ENCODE measurements around the gene PASK. TPM values are rescaled to one million over a fixed set of nuclear protein-coding genes. Genes with fewer than 3 reads are reported as not detected.
A peak's percentile ranks its signal among the peaks of the same experiment; 100 is the strongest.
"Not testable (repeated sequence)": the region's sequence is repeated elsewhere in the genome, so short reads cannot be mapped to it uniquely, and the experiment has no call there.

Gene PASK
- 57.1 and 60.4 TPM in 2 replicates for total RNA-seq
- long read RNA-seq, full-length matches to known transcripts = 13 of 24 reads
- long read RNA-seq, partial matches to known transcripts = 8 of 24 reads
- long read RNA-seq, other reads (novel, unspliced or antisense) = 3 of 24 reads

- H3K4me3 Mint-ChIP-seq (ENCODE audit: low read depth) = peak within 1 kb of the TSS; percentile 91
- H3K27ac Mint-ChIP-seq = peak within 1 kb of the TSS; percentile 96
- peaks cover 2% of the 10 kb centered on the region for H3K36me3 Mint-ChIP-seq (ENCODE audit: insufficient read depth)
- H3K9me3 Mint-ChIP-seq (ENCODE audit: low read depth) = no peaks in the 10 kb centered on the region
- H3K4me1 Mint-ChIP-seq (ENCODE audit: low read depth) = peaks cover 22% of the 10 kb centered on the region
- DNase-seq (ENCODE audit: low spot score, unreplicated experiment) = peak; percentile 88
- H3K27me3 Mint-ChIP-seq = no peaks in the 10 kb centered on the region
- TF ChIP-seq CTCF (IDR thresholded peaks at IDR 0.05; ENCODE audit: unreplicated experiment) = no peak
Measured at GRCh38 chr2:241148891-241149674, at the start of gene PASK. TSS of gene PASK (minus strand) at chr2:241149472. CDS start at chr2:241143032, 6,440 bp downstream.

DNA sequence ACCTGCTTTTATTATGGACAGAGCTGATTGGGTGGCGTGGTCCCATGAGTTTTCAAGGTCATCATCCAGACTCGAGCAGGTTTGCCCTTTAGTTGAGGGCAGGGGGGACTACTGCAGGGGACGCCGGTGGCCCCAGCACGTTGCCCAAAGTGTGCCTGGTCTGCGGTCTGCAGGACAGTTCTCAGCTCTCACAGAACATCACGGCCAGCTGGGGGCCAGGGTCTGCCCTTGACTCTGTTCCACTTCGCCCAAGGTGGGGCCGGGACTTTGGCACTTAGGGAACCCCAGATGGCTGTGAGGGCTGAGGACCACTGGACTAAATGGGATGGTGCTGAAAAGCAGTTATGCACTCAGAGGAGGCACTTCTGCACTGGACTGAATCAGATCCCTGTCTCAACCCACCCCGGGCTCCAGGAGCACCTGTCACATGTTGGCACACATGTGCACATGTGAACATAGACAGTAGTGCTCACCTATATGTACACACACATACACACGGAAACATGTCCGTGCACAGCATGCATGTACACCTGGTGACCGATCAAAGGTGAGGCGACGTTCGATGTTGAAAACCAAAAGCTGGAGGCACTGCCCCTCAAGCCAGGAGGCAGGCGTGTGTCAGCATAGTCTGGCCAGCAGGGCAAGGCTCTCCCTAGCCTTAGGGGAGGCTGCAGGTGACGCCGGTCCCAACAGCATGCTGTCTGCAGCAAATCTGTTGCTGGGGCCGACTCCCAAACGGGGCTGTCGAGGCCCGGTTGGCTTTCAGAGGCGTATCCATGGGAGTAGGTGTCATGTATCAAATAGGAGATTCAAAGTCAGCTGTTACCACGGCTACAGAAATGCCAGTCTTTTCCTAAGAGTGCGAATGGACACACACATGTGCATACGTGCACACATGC, 49.4 kb upstream of the PASK start:
- Mint-ChIP-seq H3K27me3 (no peaks in the 10 kb centered on the region), H3K4me1 (ENCODE audit: low read depth) (no peaks in the 10 kb centered on the region), H3K9me3 (ENCODE audit: low read depth) (no peaks in the 10 kb centered on the region), H3K4me3 (ENCODE audit: low read depth) (no peak overlapping the region), H3K27ac (no peak overlapping the region), H3K36me3 (ENCODE audit: insufficient read depth) (no peaks in the 10 kb centered on the region)
- TF ChIP-seq CTCF (IDR thresholded peaks at IDR 0.05; ENCODE audit: unreplicated experiment) = no peak
- no peak for DNase-seq (ENCODE audit: low spot score, unreplicated experiment)

GRCh38 chr2:241197947-241198346, 48.7 kb upstream of the PASK start:
- no peaks in the 10 kb centered on the region for H3K4me1 Mint-ChIP-seq (ENCODE audit: low read depth)
- no peak for TF ChIP-seq CTCF (IDR thresholded peaks at IDR 0.05; ENCODE audit: unreplicated experiment)
- H3K27ac Mint-ChIP-seq = no peak overlapping the region
- H3K27me3 Mint-ChIP-seq = no peaks in the 10 kb centered on the region
- H3K9me3 Mint-ChIP-seq (ENCODE audit: low read depth) = no peaks in the 10 kb centered on the region
- H3K4me3 Mint-ChIP-seq (ENCODE audit: low read depth) = no peak overlapping the region
- DNase-seq (ENCODE audit: low spot score, unreplicated experiment) = no peak
- H3K36me3 Mint-ChIP-seq (ENCODE audit: insufficient read depth) = no peaks in the 10 kb centered on the region

DNA sequence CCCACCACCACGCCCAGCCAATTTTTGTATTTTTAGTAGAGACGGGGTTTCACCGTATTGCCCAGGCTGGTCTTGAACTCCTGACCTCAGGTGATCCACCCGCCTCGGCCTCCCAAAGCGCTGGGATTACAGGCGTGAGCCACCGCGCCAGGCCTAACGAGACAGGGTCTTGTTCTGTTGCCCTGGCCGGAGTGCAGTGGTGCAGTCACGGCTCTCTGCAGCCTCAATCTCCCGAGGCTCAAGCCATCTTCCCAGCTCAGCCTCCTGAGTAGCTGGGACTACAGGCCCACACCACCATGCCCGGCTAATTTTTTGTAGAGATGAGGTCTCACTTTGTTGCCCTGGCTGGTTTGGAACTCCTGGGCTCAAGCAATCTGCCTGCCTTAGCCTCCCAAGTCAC, 48.0 kb upstream of the PASK start:
- H3K36me3 Mint-ChIP-seq (ENCODE audit: insufficient read depth); DNase-seq (ENCODE audit: low spot score, unreplicated experiment); H3K27me3 Mint-ChIP-seq; H3K27ac Mint-ChIP-seq; H3K9me3 Mint-ChIP-seq (ENCODE audit: low read depth); H3K4me1 Mint-ChIP-seq (ENCODE audit: low read depth); H3K4me3 Mint-ChIP-seq (ENCODE audit: low read depth): not testable (repeated sequence)

DNA sequence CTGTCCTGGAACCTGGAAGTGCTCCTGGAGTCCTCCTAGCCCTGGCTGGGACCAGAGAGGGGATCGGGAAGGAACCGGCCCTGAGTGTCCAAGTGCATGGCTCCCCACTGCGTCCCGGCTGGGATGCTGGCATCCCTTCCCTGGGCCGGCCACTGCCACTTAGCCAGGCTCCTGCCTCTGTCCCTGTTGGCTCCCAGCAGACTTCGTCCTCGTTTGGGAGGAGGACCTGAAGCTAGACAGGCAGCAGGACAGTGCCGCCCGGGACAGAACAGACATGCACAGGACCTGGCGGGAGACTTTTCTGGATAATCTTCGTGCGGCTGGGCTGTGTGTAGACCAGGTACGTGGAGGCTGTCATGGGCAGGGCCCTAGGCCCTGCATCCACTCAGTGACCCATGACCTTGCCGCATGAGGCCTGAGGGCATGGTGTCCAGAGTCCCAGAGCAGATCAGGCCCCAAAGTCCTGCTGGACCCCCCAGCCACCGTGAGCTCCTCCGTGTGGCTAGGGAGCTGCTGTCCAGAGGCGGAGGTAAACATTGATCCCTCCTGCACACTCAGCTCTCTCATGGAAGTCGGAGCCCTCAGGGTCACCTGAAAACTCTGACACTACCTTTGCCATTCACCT, 46.3 kb upstream of the PASK start:
- Mint-ChIP-seq H3K9me3 (ENCODE audit: low read depth) (no peaks in the 10 kb centered on the region), H3K27me3 (no peaks in the 10 kb centered on the region), H3K4me3 (ENCODE audit: low read depth) (no peak overlapping the region), H3K27ac (no peak overlapping the region), H3K4me1 (ENCODE audit: low read depth) (no peaks in the 10 kb centered on the region), H3K36me3 (ENCODE audit: insufficient read depth) (no peaks in the 10 kb centered on the region)
- TF ChIP-seq CTCF (IDR thresholded peaks at IDR 0.05; ENCODE audit: unreplicated experiment) = no peak
- no peak for DNase-seq (ENCODE audit: low spot score, unreplicated experiment)
